HCT116 (cell line): ENCODE measurements around the gene DYNLT4. TPM values are rescaled to one million over a fixed set of nuclear protein-coding genes. Genes with fewer than 3 reads are reported as not detected.

ENCODE experiments used
- ATAC-seq: fragments of 200-7000 bp; cut with Tn5 transposase; 2 replicates; pipeline ENCODE4 v1.9.1; 2020; ENCODE audit warnings: mild to moderate bottlenecking, moderate library complexity
- BruUV-seq: library from RNA; stranded (reverse); fragments of 400-500 nt; replicated peaks from 2 replicates; lab custom pipeline; 2021; lab: Mats Ljungman, UMichigan
- CTCF ChIA-PET: fragments of 300-600 bp; sonication (Branson Sonifier 250); formaldehyde crosslinking; loops from one replicate; lab custom pipeline; 2021; ENCODE audit warnings: antibody characterized with exemption; lab: Charles Lee
- POLR2A ChIA-PET: fragments of 300-600, 350-600 bp; sonication (Branson Sonifier 250); formaldehyde crosslinking; loops from one replicate; lab custom pipeline; 2021; ENCODE audit warnings: antibody characterized with exemption; lab: Charles Lee
- RAD21 ChIA-PET, 2 experiments: fragments of 300-600 bp; sonication (Branson Sonifier 250); formaldehyde crosslinking; loops; one replicate each; lab custom pipeline; 2023; ENCODE audit warnings: low total read pairs in 2 of 2; ENCODE audit not compliant: uncharacterized antibody in 2 of 2, unreplicated experiment in 2 of 2, low non-redundant PET in 1 of 2; lab: Charles Lee
- DNase-seq: peaks from one replicate; pipeline ENCODE4 v3.0.0-alpha.2; 2010; ENCODE audit warnings: low read depth, low spot score
- H2AFZ ChIP-seq: fragments of 200-600 bp; shearing (Covaris generic), sonication (generic); 2 replicates; pipeline ENCODE4 v1.6.1; 2017; ENCODE audit warnings: low read depth, mixed run types, mixed read lengths, antibody characterized with exemption, low read length; ENCODE audit not compliant: poor library complexity, severe bottlenecking
- H3K27ac ChIP-seq: 2 replicates; pipeline ENCODE4 v1.5.1; 2012; ENCODE audit warnings: low read depth, low read length
- H3K27me3 ChIP-seq: fragments of 200-600 bp; sonication (generic); 2 replicates; pipeline ENCODE4 v1.6.1; 2016; ENCODE audit warnings: mixed run types, low read length, mixed read lengths; ENCODE audit not compliant: insufficient read depth
- H3K36me3 ChIP-seq, 2 experiments: fragments of 200-500 bp in 1 of 2; fragments of 200-600 bp in 1 of 2; sonication (Bioruptor generic) in 1 of 2; sonication (generic) in 1 of 2; 2 replicates each; pipeline versions ENCODE4 v1.5.1 to v1.6.1; 2014 to 2016; ENCODE audit warnings: low read length in 2 of 2, inconsistent platforms in 1 of 2, mixed read lengths in 1 of 2, mixed run types in 1 of 2; ENCODE audit not compliant: insufficient read depth in 2 of 2, control insufficient read depth in 1 of 2
- H3K4me1 ChIP-seq, 2 experiments: fragments of 200-600 bp in 1 of 2; sonication (generic) in 1 of 2; 2 replicates each; pipeline versions ENCODE4 v1.5.1 to v1.6.1; 2012 to 2017; ENCODE audit warnings: low read length in 2 of 2, inconsistent platforms in 1 of 2, mild to moderate bottlenecking in 1 of 2, mixed read lengths in 1 of 2, mixed run types in 1 of 2, moderate library complexity in 1 of 2; ENCODE audit not compliant: insufficient read depth in 2 of 2, control insufficient read depth in 1 of 2
- H3K4me2 ChIP-seq: fragments of 200-600 bp; sonication (generic); 2 replicates; pipeline ENCODE4 v1.6.1; 2017; ENCODE audit warnings: mixed run types, low read length, mixed read lengths
- H3K4me3 ChIP-seq, 2 experiments: fragments of 200-600 bp in 1 of 2; sonication (generic) in 1 of 2; replicated peaks in 1 of 2; 2 replicates each; pipeline ENCODE4 v1.5.1; 2011 to 2016; ENCODE audit warnings: low read length in 2 of 2, control low read depth in 1 of 2, low read depth in 1 of 2, mild to moderate bottlenecking in 1 of 2, mixed read lengths in 1 of 2, mixed run types in 1 of 2
- H3K79me2 ChIP-seq: fragments of 200-600 bp; sonication (generic); 2 replicates; pipeline ENCODE4 v1.6.1; 2017; ENCODE audit warnings: mild to moderate bottlenecking, mixed run types, low read length, moderate library complexity, mixed read lengths; ENCODE audit not compliant: insufficient read depth
- H3K9ac ChIP-seq: fragments of 200-600 bp; sonication (generic); 2 replicates; pipeline ENCODE4 v1.6.1; 2016; ENCODE audit warnings: low read length, mixed read lengths
- H3K9me2 ChIP-seq: fragments of 200-600 bp; sonication (generic), shearing (Covaris generic); 2 replicates; pipeline ENCODE4 v1.6.1; 2017; ENCODE audit warnings: mixed run types, mild to moderate bottlenecking, moderate library complexity; ENCODE audit not compliant: insufficient read depth
- H3K9me3 ChIP-seq, 2 experiments: fragments of 200-500 bp in 1 of 2; fragments of 200-600 bp in 1 of 2; sonication (Bioruptor generic) in 1 of 2; sonication (generic) in 1 of 2; 2 replicates each; pipeline ENCODE4 v1.6.1; 2014 to 2017; ENCODE audit warnings: low read length in 2 of 2, mixed read lengths in 2 of 2, inconsistent platforms in 1 of 2, low read depth in 1 of 2, mild to moderate bottlenecking in 1 of 2, mixed run types in 1 of 2, moderate library complexity in 1 of 2; ENCODE audit not compliant: control insufficient read depth in 1 of 2, insufficient read depth in 1 of 2
- H4K20me1 ChIP-seq: fragments of 200-600 bp; sonication (generic), shearing (Covaris generic); 2 replicates; pipeline ENCODE4 v1.6.1; 2017; ENCODE audit warnings: mixed run types, mild to moderate bottlenecking, moderate library complexity; ENCODE audit not compliant: insufficient read depth
- CBX3 ChIP-seq: IDR thresholded peaks from 2 replicates; pipeline ENCODE4 v1.6.1; 2012; ENCODE audit warnings: low read depth
- CEBPB ChIP-seq: IDR thresholded peaks from 2 replicates; pipeline ENCODE4 v1.6.1; 2012; ENCODE audit warnings: low read depth
- EGR1 ChIP-seq: IDR thresholded peaks from 2 replicates; pipeline ENCODE4 v1.6.1; 2012; ENCODE audit warnings: low read depth
- ELF1 ChIP-seq: IDR thresholded peaks from 2 replicates; pipeline ENCODE4 v1.6.1; 2012; ENCODE audit warnings: low read depth, borderline replicate concordance
- FOSL1 ChIP-seq: IDR thresholded peaks from 2 replicates; pipeline ENCODE4 v1.6.1; 2012; ENCODE audit warnings: low read depth
- JUND ChIP-seq: IDR thresholded peaks from 2 replicates; pipeline ENCODE4 v1.6.1; 2012
- POLR2AphosphoS5 ChIP-seq: IDR thresholded peaks from 2 replicates; pipeline ENCODE4 v1.6.1; 2011; ENCODE audit warnings: mild to moderate bottlenecking, low read depth, low read length, moderate library complexity
- SIN3A ChIP-seq: IDR thresholded peaks from 2 replicates; pipeline ENCODE4 v1.6.1; 2012; ENCODE audit warnings: low read depth
- SP1 ChIP-seq: IDR thresholded peaks from 2 replicates; pipeline ENCODE4 v1.6.1; 2012; ENCODE audit warnings: low read depth
- SRF ChIP-seq: IDR thresholded peaks from 2 replicates; pipeline ENCODE4 v1.6.1; 2012; ENCODE audit warnings: low read depth
- TCF7L2 ChIP-seq: IDR thresholded peaks from 2 replicates; pipeline ENCODE4 v1.7.0; 2011; ENCODE audit warnings: borderline replicate concordance, inconsistent platforms; ENCODE audit not compliant: insufficient read depth, insufficient read length; ENCODE audit errors: extremely low read depth
- YY1 ChIP-seq: IDR thresholded peaks from 2 replicates; pipeline ENCODE4 v1.6.1; 2011; ENCODE audit warnings: low read length, low read depth, moderate library complexity, mild to moderate bottlenecking; ENCODE audit not compliant: insufficient replicate concordance; ENCODE audit errors: extremely low read depth
- ZNF274 ChIP-seq: fragments of 200-500 bp; sonication (Bioruptor generic); IDR thresholded peaks from 2 replicates; pipeline ENCODE4 v1.6.1; 2014; ENCODE audit warnings: mild to moderate bottlenecking, low read depth, low read length, inconsistent platforms
- intact Hi-C: fragments of 100-400 bp; cut with micrococcal nuclease; formaldehyde crosslinking; loops from 2 replicates; pipeline ENCODE4 v1.10.0; 2022
- total RNA-seq: library from RNA; stranded (reverse); gene quantifications from one replicate; pipeline ENCODE4 v1.2.1, GENCODE V29; 2021; ENCODE audit not compliant: unreplicated experiment
- TF ChIP-seq, protein P1 (sequence below): IDR thresholded peaks from 2 replicates; pipeline ENCODE4 v1.6.1; 2012; ENCODE audit warnings: low read depth
- TF ChIP-seq, protein P2 (sequence below): IDR thresholded peaks from 2 replicates; pipeline ENCODE4 v1.6.1; 2012
- TF ChIP-seq, protein P3 (sequence below): IDR thresholded peaks from 2 replicates; pipeline ENCODE4 v1.6.1; 2012

The DYNLT4 gene
- total RNA-seq, 1 experiment from 2014 or later, result 0.96 TPM

DNA sequence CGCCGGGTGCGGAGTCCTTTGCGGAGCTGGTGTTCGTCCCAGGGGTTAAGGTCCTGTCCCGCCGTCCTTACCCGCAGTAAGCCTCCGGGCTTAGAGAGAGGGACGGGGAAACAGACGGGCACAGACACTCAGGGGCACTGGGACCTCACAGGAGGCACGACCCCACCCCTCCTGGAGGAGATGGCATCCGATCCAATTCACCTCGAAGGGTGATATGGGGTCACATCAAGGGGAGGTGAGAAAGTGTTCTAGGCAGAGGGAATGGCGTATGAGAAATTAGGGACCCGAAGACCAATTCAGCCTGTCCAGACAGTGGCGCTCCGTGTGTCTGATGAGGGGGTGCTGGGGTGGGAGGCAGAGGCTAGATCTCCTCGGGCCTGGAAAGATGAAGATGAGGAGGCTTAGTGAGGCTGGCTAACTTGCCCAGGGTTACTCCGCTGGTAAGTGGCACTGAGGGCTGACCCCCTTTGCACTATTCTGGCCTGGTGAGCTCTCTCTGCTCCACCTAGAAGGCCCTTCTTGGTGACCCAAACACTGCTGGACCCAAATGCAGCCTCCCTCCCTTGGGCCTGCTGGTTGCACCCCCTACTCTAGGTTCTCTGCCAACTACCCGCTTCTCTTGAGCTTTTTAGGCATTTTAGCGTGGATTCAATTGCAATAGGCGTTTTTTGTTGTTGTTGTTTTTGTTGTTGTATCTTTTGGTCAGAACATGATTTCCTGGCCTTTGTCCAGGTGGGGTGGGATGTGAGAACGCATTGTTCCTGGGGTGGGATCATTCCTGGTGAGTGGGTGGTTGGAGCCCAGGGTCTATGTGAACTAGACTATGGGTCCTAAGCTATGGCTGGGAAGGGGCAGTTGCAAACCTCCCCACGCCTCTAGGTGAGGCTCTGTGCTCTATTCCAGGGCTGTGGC lies 13.4 kb upstream of the DYNLT4 start (continued):
- no peak for TF ChIP-seq YY1
- no peak for TF ChIP-seq POLR2AphosphoS5
- TF ChIP-seq TCF7L2, result no peak
- TF ChIP-seq ZNF274, result no peak
- TF ChIP-seq JUND, result no peak
- no peak for TF ChIP-seq SIN3A
- TF ChIP-seq, all 23 proteins: peak for 0

DNA sequence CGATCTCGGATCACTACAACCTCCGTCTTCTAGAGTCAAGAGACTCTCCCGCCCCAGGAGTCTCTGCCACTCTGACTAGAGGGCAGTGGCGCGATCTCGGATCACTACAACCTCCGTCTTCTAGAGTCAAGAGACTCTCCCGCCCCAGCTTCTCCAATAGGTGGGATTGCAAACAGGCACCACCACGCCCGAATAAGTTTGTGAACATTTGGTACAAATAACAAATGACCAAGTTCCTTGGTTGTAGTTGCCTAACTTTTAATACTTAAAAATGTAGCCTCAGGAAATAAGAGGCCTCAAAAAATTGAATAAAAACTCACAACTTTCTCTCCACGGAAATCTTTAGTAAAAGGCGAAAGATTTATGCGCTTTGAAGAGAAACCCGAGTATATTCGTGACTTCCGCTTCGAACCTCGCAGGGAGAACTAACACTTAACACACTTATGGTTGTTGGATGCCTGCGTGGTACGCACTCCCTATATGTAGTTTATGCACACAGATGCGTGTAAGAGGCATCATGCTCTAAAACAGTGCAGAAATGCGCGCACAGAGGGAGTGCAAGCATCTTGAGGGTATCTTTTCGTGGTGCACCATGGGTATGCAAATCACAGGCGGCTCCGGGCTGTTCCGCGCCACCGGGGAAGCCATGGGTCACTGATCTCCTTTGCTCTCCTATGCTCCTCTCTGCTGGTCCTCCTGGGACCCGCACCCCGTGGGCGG lies 12.6 kb upstream of the DYNLT4 start:
- ChIA-PET POLR2A (interaction anchor here (0.6 to 9.1 kb wide), 33 partner anchors 11 to 2001 kb away, joined by 3 to 200 read pairs (median 5); partner anchors contain the start of genes ARMH1, BEST4, BTBD19 and DYNLT4), RAD21 (interaction anchor here (1.1 to 1.2 kb wide), 2 partner anchors 26 to 88 kb away, joined by 3 to 4 read pairs; no protein-coding TSS in a partner anchor), CTCF (interaction anchor here (1.0 to 1.8 kb wide), 5 partner anchors 12 to 91 kb away, joined by 3 to 8 read pairs (median 4); partner anchors contain the start of genes PLK3 and RNU5D-1)
- H3K27me3 ChIP-seq, result no peaks in the 10 kb centered on the region
- intact Hi-C loops, result no loop called here
- BruUV-seq, result TSS peak; percentile 96
- peak; percentile 96 for DNase-seq
- peaks cover 11 to 37% of the 10 kb centered on the region in 2 experiments for H3K4me1 ChIP-seq
- H3K9me3 ChIP-seq, result no peaks in the 10 kb centered on the region
- no peaks in the 10 kb centered on the region for H3K79me2 ChIP-seq
- H3K4me3 ChIP-seq, result peak overlapping the region; percentile 36 to 48
- peak overlapping the region; percentile 83 for H3K4me2 ChIP-seq
- no peaks in the 10 kb centered on the region for H3K9me2 ChIP-seq
- peak; percentile 93 for ATAC-seq
- H2AFZ ChIP-seq, result no peak overlapping the region
- H3K36me3 ChIP-seq, result no peaks in the 10 kb centered on the region
- H4K20me1 ChIP-seq, result no peaks in the 10 kb centered on the region
- H3K27ac ChIP-seq, result peak overlapping the region; percentile 83
- H3K9ac ChIP-seq, result peak overlapping the region; percentile 76
- TF ChIP-seq CEBPB (peak; percentile 90), POLR2AphosphoS5 (peak; percentile 99), TCF7L2 (no peak), SP1 (peak; percentile 95), SRF (no peak), ELF1 (no peak; the same call in 1 of the 2 replicates), EGR1 (peak; percentile 70), SIN3A (peak; percentile 100), FOSL1 (peak; percentile 65; the same call in 1 of the 2 replicates), CBX3 (peak; percentile 84), ZNF274 (no peak)
- TF ChIP-seq, protein P1, sequence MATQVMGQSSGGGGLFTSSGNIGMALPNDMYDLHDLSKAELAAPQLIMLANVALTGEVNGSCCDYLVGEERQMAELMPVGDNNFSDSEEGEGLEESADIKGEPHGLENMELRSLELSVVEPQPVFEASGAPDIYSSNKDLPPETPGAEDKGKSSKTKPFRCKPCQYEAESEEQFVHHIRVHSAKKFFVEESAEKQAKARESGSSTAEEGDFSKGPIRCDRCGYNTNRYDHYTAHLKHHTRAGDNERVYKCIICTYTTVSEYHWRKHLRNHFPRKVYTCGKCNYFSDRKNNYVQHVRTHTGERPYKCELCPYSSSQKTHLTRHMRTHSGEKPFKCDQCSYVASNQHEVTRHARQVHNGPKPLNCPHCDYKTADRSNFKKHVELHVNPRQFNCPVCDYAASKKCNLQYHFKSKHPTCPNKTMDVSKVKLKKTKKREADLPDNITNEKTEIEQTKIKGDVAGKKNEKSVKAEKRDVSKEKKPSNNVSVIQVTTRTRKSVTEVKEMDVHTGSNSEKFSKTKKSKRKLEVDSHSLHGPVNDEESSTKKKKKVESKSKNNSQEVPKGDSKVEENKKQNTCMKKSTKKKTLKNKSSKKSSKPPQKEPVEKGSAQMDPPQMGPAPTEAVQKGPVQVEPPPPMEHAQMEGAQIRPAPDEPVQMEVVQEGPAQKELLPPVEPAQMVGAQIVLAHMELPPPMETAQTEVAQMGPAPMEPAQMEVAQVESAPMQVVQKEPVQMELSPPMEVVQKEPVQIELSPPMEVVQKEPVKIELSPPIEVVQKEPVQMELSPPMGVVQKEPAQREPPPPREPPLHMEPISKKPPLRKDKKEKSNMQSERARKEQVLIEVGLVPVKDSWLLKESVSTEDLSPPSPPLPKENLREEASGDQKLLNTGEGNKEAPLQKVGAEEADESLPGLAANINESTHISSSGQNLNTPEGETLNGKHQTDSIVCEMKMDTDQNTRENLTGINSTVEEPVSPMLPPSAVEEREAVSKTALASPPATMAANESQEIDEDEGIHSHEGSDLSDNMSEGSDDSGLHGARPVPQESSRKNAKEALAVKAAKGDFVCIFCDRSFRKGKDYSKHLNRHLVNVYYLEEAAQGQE, result no peak
- TF ChIP-seq, protein P2, sequence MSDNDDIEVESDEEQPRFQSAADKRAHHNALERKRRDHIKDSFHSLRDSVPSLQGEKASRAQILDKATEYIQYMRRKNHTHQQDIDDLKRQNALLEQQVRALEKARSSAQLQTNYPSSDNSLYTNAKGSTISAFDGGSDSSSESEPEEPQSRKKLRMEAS, result peak; percentile 77
- TF ChIP-seq, protein P3, sequence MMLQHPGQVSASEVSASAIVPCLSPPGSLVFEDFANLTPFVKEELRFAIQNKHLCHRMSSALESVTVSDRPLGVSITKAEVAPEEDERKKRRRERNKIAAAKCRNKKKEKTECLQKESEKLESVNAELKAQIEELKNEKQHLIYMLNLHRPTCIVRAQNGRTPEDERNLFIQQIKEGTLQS, result no peak
